Esophagus squamous epithelium (tissue), 5 donors: ENCODE results near the gene WSB2. TPM values are rescaled to one million over a fixed set of nuclear protein-coding genes. Genes with fewer than 3 reads are reported as not detected.
"Not testable (repeated sequence)": the region's sequence is repeated elsewhere in the genome, so short reads cannot be mapped to it uniquely, and the experiment has no call there.

Experiments used
- DNase-seq: peaks from one replicate; lab custom pipeline; 2025; lab: John Stamatoyannopoulos, UW
- H3K27ac ChIP-seq, 4 donors: fragments of 200-600 bp; sonication (generic); one replicate each; pipeline ENCODE4 v1.5.1; 2016 to 2019; ENCODE audit warnings: mild to moderate bottlenecking in 1 of 4
- H3K27me3 ChIP-seq, 4 donors: fragments of 200-600 bp; sonication (generic); 1 replicate in 3 of 4; 2 replicates in 1 of 4; pipeline versions ENCODE4 v1.5.1 to v1.6.0; 2017 to 2021; ENCODE audit warnings: antibody characterized with exemption in 1 of 4
- H3K36me3 ChIP-seq, 3 donors: fragments of 200-600 bp; sonication (generic); one replicate each; pipeline ENCODE4 v1.5.1; 2016 to 2019
- H3K4me1 ChIP-seq, 3 donors: fragments of 200-600 bp; sonication (generic); one replicate each; pipeline ENCODE4 v1.5.1; 2017 to 2019
- H3K4me3 ChIP-seq, 4 donors: fragments of 200-600 bp; sonication (generic); 1 replicate in 3 of 4; 2 replicates in 1 of 4; pipeline ENCODE4 v1.5.1; 2016 to 2019; ENCODE audit warnings: mild to moderate bottlenecking in 2 of 4, moderate library complexity in 1 of 4
- H3K9me3 ChIP-seq, 3 donors: fragments of 200-600 bp; sonication (generic); one replicate each; pipeline ENCODE4 v1.5.1; 2016 to 2019
- POLR2A ChIP-seq, 4 donors: fragments of 450-650 bp; IDR thresholded peaks; one replicate each; pipeline ENCODE4 v1.6.1; 2017; ENCODE audit warnings: antibody characterized with exemption in 4 of 4, mild to moderate bottlenecking in 4 of 4, moderate library complexity in 3 of 4
- WGBS, 2 donors: methylation state at CpG; one replicate each; pipeline ENCODE4 v1.1.5; 2018; 5-methylcytosine and 5-hydroxymethylcytosine counted together
- intact Hi-C: fragments of 100-400 bp; cut with DNase I; formaldehyde crosslinking; loops from one replicate; pipeline ENCODE4 v1.15.0; 2022
- total RNA-seq, 4 donors: library from RNA; depleted of rRNA; stranded (reverse); fragments of >200 nt; gene quantifications; one replicate each; pipeline ENCODE4 v1.1.0, GENCODE V29; 2016
- TF ChIP-seq, protein P1 (sequence below), 6 experiments: fragments of 450-650 bp in 4 of 6; fragments of 200-600 bp in 2 of 6; sonication (generic) in 2 of 6; IDR thresholded peaks; one replicate each; pipeline ENCODE4 v1.5.1; 2016 to 2019; ENCODE audit warnings: antibody characterized with exemption in 6 of 6, mild to moderate bottlenecking in 4 of 6, moderate library complexity in 4 of 6
- donor health status: DM: yes; HTN: yes; CAD: no.

Gene WSB2
- total RNA-seq, 4 donors from 2014 or later, result 67.5 to 79.5 (median 74.1) TPM

DNA sequence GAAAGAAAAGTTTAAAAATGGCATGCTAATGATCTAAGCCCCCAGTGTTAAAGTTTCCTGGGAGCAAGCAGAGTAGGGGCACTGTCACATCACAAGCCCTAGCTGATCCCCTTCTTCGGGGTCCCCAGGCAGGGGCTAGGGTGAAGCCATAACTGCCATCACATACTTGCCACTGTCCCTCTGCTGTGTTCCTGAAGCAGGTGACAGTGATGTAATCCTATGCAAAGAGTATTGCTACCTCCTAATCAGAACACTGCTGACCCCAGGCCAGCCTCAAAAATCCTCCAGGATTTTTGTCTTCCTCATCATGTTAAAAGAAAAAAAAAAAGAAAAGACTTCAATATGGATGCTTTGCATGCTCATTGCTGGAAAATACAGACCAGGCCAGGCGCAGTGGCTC is 45.7 kb downstream of the WSB2 start:
- TF ChIP-seq, protein P1, sequence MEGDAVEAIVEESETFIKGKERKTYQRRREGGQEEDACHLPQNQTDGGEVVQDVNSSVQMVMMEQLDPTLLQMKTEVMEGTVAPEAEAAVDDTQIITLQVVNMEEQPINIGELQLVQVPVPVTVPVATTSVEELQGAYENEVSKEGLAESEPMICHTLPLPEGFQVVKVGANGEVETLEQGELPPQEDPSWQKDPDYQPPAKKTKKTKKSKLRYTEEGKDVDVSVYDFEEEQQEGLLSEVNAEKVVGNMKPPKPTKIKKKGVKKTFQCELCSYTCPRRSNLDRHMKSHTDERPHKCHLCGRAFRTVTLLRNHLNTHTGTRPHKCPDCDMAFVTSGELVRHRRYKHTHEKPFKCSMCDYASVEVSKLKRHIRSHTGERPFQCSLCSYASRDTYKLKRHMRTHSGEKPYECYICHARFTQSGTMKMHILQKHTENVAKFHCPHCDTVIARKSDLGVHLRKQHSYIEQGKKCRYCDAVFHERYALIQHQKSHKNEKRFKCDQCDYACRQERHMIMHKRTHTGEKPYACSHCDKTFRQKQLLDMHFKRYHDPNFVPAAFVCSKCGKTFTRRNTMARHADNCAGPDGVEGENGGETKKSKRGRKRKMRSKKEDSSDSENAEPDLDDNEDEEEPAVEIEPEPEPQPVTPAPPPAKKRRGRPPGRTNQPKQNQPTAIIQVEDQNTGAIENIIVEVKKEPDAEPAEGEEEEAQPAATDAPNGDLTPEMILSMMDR (IDR thresholded peaks at IDR 0.05), result no peak
- no peak for TF ChIP-seq POLR2A (IDR thresholded peaks at IDR 0.05)
- intact Hi-C loops, result no loop called here
- no peak overlapping the region for H3K27ac ChIP-seq

DNA sequence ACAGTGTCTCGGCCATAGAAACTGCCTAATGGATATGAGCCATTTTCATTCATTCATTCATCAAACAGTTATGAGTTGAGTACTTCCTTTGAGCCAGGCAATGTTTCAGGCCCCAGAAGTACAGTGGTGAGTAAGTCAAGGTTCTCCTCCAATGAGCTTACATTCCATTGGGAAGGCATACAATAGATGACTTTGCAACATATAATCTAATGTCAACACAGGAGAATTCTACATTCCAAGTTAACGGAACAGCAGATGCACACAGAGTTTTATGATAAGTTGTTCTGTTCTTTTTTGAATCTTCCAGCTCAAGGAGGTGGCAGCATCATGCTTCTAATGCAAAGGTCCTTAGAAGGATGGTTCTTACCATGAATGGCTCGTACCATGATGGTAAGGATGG is 47.7 kb downstream of the WSB2 start:
- peaks cover 7 to 21% (median 14%) of the 10 kb centered on the region in 3 donors for H3K4me1 ChIP-seq
- no peaks in the 10 kb centered on the region for H3K27me3 ChIP-seq
- no peaks in the 10 kb centered on the region for H3K36me3 ChIP-seq
- no peak for DNase-seq
- intact Hi-C loops, result no loop called here
- WGBS, 2 donors, result 69 to 75% methylated on average over 3 of the region's 3 CpGs
- TF ChIP-seq POLR2A (IDR thresholded peaks at IDR 0.05), result no peak
- TF ChIP-seq, protein P1 (IDR thresholded peaks at IDR 0.05), result no peak
- H3K27ac ChIP-seq, result no peak overlapping the region
- no peak overlapping the region for H3K4me3 ChIP-seq
- H3K9me3 ChIP-seq, result no peaks in the 10 kb centered on the region

More for the DNA sequence above, 45.7 kb downstream of the WSB2 start:
- H3K4me3 ChIP-seq, result no peak overlapping the region
- 73 to 86% methylated on average over 2 of the region's 2 CpGs for WGBS, 2 donors
- H3K36me3 ChIP-seq, result peaks cover 0 to 16% (median 6%) of the 10 kb centered on the region in 3 donors
- no peak for DNase-seq
- H3K27me3 ChIP-seq, result no peaks in the 10 kb centered on the region
- H3K9me3 ChIP-seq, result no peaks in the 10 kb centered on the region
- peaks cover 7 to 24% (median 14%) of the 10 kb centered on the region in 3 donors for H3K4me1 ChIP-seq

DNA sequence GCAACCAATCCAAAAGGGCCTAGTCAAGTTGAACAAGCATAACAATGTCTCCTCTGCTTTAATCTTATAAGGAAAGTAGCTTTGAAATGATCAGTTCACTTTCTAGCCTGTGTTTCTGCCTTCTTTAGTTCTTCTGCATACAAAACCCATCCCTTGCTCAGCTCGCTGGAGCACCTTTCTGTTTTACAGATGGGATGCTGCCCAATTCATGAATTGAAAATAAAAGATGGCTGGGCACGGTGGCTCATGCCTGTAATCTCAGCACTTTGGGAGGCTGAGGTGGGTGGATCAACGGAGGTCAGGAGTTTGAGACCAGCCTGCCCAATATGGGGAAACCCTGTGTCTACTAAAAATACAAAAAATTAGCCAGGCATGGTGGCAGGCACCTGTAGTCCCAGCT is 49.0 kb downstream of the WSB2 start:
- H3K9me3 ChIP-seq, result no peaks in the 10 kb centered on the region
- TF ChIP-seq, protein P1 (IDR thresholded peaks at IDR 0.05), result no peak
- TF ChIP-seq POLR2A (IDR thresholded peaks at IDR 0.05), result no peak
- H3K36me3 ChIP-seq, result no peaks in the 10 kb centered on the region
- 90 to 100% methylated on average over 2 to 3 of the region's 3 CpGs for WGBS, 2 donors
- H3K27me3 ChIP-seq, result no peaks in the 10 kb centered on the region
- H3K4me3 ChIP-seq, result no peak overlapping the region
- no peak overlapping the region for H3K27ac ChIP-seq
- intact Hi-C loops, result no loop called here
- peaks cover under 1 to 8% (median 5%) of the 10 kb centered on the region in 3 donors for H3K4me1 ChIP-seq
- no peak for DNase-seq

DNA sequence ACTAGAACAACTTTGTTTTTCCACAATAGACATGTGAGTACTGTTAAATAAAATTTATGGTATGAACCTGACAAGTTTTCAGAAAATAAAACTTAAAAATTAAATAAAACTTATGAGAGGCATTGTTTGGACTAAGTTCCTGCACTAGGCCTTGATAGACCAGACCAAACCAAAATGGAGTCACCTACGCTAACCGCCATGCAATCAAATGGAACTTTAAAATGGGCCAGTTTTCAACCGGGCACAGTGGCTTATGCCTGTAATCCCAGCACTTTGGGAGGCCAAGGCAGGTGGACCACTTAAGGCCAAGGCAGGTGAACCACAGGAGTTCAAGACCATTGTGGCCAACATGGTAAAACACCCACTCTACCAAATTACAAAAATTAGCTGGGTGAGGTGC is 49.6 kb downstream of the WSB2 start:
- no peaks in the 10 kb centered on the region for H3K36me3 ChIP-seq
- no peak overlapping the region for H3K4me3 ChIP-seq
- no peak for DNase-seq
- intact Hi-C loops, result no loop called here
- no peak for TF ChIP-seq POLR2A (IDR thresholded peaks at IDR 0.05)
- TF ChIP-seq, protein P1 (IDR thresholded peaks at IDR 0.05), result no peak
- H3K27ac ChIP-seq, result no peak overlapping the region
- 93 to 95% methylated on average over 3 of the region's 3 CpGs for WGBS, 2 donors
- no peaks in the 10 kb centered on the region for H3K9me3 ChIP-seq
- H3K27me3 ChIP-seq, result no peaks in the 10 kb centered on the region
- H3K4me1 ChIP-seq, result peaks cover 0 to 6% (median 5%) of the 10 kb centered on the region in 3 donors

DNA sequence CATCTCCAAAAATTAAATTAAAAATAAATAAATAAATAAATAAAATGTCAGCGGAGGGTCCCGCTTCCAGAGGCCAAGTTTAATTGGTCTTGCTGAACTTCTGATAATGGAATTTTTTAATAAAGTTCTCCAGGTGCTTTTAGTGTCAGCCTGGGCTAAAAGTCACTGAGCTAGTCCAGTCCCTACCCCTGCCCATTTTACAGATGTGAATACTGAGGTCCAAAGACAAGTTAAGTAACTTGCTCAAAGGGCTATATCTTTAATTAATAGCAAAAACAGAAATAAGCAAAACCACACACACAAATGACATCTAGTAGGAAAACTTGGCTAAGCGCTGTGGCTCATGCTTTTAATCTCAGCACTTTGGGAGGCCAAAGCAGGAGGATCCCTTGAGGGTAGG is 50.1 kb downstream of the WSB2 start:
- Histone ChIP-seq H3K4me3 (no peak overlapping the region), H3K27me3 (no peaks in the 10 kb centered on the region), H3K9me3 (no peaks in the 10 kb centered on the region), H3K4me1 (peaks cover 0 to 2% (median under 1%) of the 10 kb centered on the region in 3 donors), H3K27ac (no peak overlapping the region), H3K36me3 (no peaks in the 10 kb centered on the region)
- intact Hi-C loops, result no loop called here
- no peak for DNase-seq
- TF ChIP-seq, protein P1 (IDR thresholded peaks at IDR 0.05), result no peak
- TF ChIP-seq POLR2A (IDR thresholded peaks at IDR 0.05), result no peak
- 94 to 96% methylated on average over 3 of the region's 3 CpGs for WGBS, 2 donors

DNA sequence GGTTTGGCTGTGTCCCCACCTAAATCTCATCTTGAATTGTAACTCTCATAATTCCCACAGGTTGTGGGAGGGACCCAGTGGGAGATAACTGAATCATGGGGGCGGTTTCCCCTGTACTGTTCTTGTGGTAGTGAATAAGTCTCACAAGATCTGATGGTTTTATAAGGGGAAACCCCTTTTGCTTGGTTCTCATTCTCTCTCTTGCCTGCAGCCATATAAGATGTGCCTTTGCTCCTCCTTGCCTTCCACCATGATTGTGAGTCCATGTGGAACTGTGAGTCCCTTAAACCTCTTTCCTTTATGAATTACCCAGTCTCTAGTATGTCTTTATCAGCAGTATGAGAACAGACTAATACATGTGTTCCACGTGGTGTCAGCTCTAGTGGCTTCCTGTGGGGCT is 61.2 kb downstream of the WSB2 start:
- H3K36me3 ChIP-seq, H3K27ac ChIP-seq, H3K4me3 ChIP-seq, H3K4me1 ChIP-seq, intact Hi-C loops, H3K9me3 ChIP-seq, H3K27me3 ChIP-seq, DNase-seq: not testable (repeated sequence)
- WGBS, 2 donors, result 60 to 86% methylated on average over 1 to 2 of the region's 2 CpGs
